Endodermal cell (in vitro differentiated cells): ENCODE data around the gene UNG. TPM values are rescaled to one million over a fixed set of nuclear protein-coding genes. Genes with fewer than 3 reads are reported as not detected.

Experiments used
- DNase-seq: peaks from one replicate; pipeline ENCODE4 v3.0.0-alpha.2; 2017
- H3K27ac ChIP-seq: 2 replicates; pipeline ENCODE4 v1.5.1; 2013; ENCODE audit warnings: mild to moderate bottlenecking, low read depth, low read length, moderate library complexity
- H3K27me3 ChIP-seq: 2 replicates; pipeline ENCODE4 v1.6.1; 2013; ENCODE audit warnings: mild to moderate bottlenecking, low read length, moderate library complexity; ENCODE audit not compliant: insufficient read depth, control insufficient read depth, poor library complexity, severe bottlenecking
- H3K36me3 ChIP-seq: 2 replicates; pipeline ENCODE4 v1.7.0; 2013; ENCODE audit warnings: mild to moderate bottlenecking, low read length, moderate library complexity; ENCODE audit not compliant: control insufficient read depth, insufficient read depth
- H3K4me1 ChIP-seq: one replicate; pipeline ENCODE4 v1.7.0; 2013; ENCODE audit warnings: low read length; ENCODE audit not compliant: control insufficient read depth, insufficient read depth
- H3K4me3 ChIP-seq: 2 replicates; pipeline ENCODE4 v1.5.1; 2013; ENCODE audit warnings: mild to moderate bottlenecking, low read length, moderate library complexity
- H3K9ac ChIP-seq: 2 replicates; pipeline ENCODE4 v1.6.1; 2013; ENCODE audit warnings: mild to moderate bottlenecking, low read length, moderate library complexity; ENCODE audit not compliant: poor library complexity, severe bottlenecking; ENCODE audit errors: extremely low read depth
- H3K9me3 ChIP-seq: 2 replicates; pipeline ENCODE4 v1.6.1; 2013; ENCODE audit warnings: mild to moderate bottlenecking, low read length, moderate library complexity; ENCODE audit not compliant: control insufficient read depth
- H3K27ac Mint-ChIP-seq: 2 replicates; pipeline ENCODE4 v1.8.0; 2020; ENCODE audit warnings: mixed read lengths
- H3K27me3 Mint-ChIP-seq: 2 replicates; pipeline ENCODE4 v1.8.0; 2021; ENCODE audit warnings: mild to moderate bottlenecking, mixed read lengths; ENCODE audit not compliant: insufficient read depth
- H3K36me3 Mint-ChIP-seq: 2 replicates; pipeline ENCODE4 v1.8.0; 2020; ENCODE audit warnings: low read depth, mixed read lengths
- H3K4me1 Mint-ChIP-seq: 2 replicates; pipeline ENCODE4 v1.8.0; 2020; ENCODE audit warnings: mixed read lengths
- H3K4me3 Mint-ChIP-seq: 2 replicates; pipeline ENCODE4 v1.8.0; 2020; ENCODE audit warnings: mild to moderate bottlenecking, moderate library complexity, mixed read lengths
- H3K9me3 Mint-ChIP-seq: 2 replicates; pipeline ENCODE4 v1.8.0; 2020; ENCODE audit warnings: mild to moderate bottlenecking, mixed read lengths
- CTCF ChIP-seq: fragments of 200-600 bp; sonication (generic); conservative IDR thresholded peaks from 2 replicates; pipeline ENCODE4 v1.5.0; 2021; ENCODE audit warnings: antibody characterized with exemption, mild to moderate bottlenecking
- WGBS, 2 experiments: methylation state at CpG; one replicate each; pipeline versions ENCODE4 v1.1.5 to v1.1.7; 2013; ENCODE audit warnings: missing lambda C conversion rate in 2 of 2, mixed read lengths in 1 of 2; ENCODE audit not compliant: insufficient coverage in 1 of 2, insufficient read length in 1 of 2; 5-methylcytosine and 5-hydroxymethylcytosine counted together
- total RNA-seq, 2 donors: library from RNA; stranded (reverse); fragmentation: NEBNext Ultra II Directional in 1 of 2; extraction: Animal tissue kit (Norgen Biotek cat#: 25700) in 1 of 2; gene quantifications; 2 replicates in 1 of 2; 3 replicates in 1 of 2; pipeline ENCODE4 v1.2.1, GENCODE V29; 2021

UNG gene
- total RNA-seq, 2 donors from 2014 or later: 104 to 114 TPM

- TF ChIP-seq CTCF: no peak
- no peak for DNase-seq
- no peak overlapping the region for H3K9ac ChIP-seq
- H3K36me3 ChIP-seq: peaks cover 12% of the 10 kb centered on the region
- H3K36me3 Mint-ChIP-seq: peaks cover 5% of the 10 kb centered on the region
- H3K9me3 Mint-ChIP-seq: no peaks in the 10 kb centered on the region
- H3K27me3 ChIP-seq: no peaks in the 10 kb centered on the region
- no peaks in the 10 kb centered on the region for H3K4me1 ChIP-seq
- H3K4me3 ChIP-seq: no peak overlapping the region
- no peak overlapping the region for H3K27ac Mint-ChIP-seq
- H3K4me1 Mint-ChIP-seq: peaks cover 14% of the 10 kb centered on the region
- H3K27me3 Mint-ChIP-seq: no peaks in the 10 kb centered on the region
- H3K4me3 Mint-ChIP-seq: no peak overlapping the region
- H3K9me3 ChIP-seq: no peaks in the 10 kb centered on the region
- H3K27ac ChIP-seq: no peak overlapping the region
Measured at GRCh38 chr12:109054520-109054919, 42.9 kb upstream of the UNG start.

GRCh38 chr12:109056891-109057290 is 40.5 kb upstream of the UNG start:
- Histone ChIP-seq H3K9ac (no peak overlapping the region), H3K27ac (no peak overlapping the region), H3K4me1 (no peaks in the 10 kb centered on the region), H3K36me3 (peaks cover 12% of the 10 kb centered on the region), H3K4me3 (no peak overlapping the region), H3K9me3 (no peaks in the 10 kb centered on the region), H3K27me3 (no peaks in the 10 kb centered on the region)
- no peak for DNase-seq
- H3K36me3 Mint-ChIP-seq: peaks cover 8% of the 10 kb centered on the region
- H3K9me3 Mint-ChIP-seq: no peaks in the 10 kb centered on the region
- no peak overlapping the region for H3K4me3 Mint-ChIP-seq
- WGBS, 2 experiments: 84 to 100% methylated on average over 1 to 3 of the region's 3 CpGs
- H3K27ac Mint-ChIP-seq: no peak overlapping the region
- TF ChIP-seq CTCF: no peak
- peaks cover 14% of the 10 kb centered on the region for H3K4me1 Mint-ChIP-seq
- H3K27me3 Mint-ChIP-seq: no peaks in the 10 kb centered on the region

GRCh38 chr12:109057376-109057775 is 40.0 kb upstream of the UNG start:
- Mint-ChIP-seq H3K36me3 (peaks cover 8% of the 10 kb centered on the region), H3K27me3 (no peaks in the 10 kb centered on the region), H3K4me1 (peaks cover 11% of the 10 kb centered on the region), H3K9me3 (no peaks in the 10 kb centered on the region), H3K27ac (no peak overlapping the region), H3K4me3 (no peak overlapping the region)
- no peak overlapping the region for H3K27ac ChIP-seq
- H3K4me3 ChIP-seq: no peak overlapping the region
- no peak for TF ChIP-seq CTCF
- H3K9me3 ChIP-seq: no peaks in the 10 kb centered on the region
- no peaks in the 10 kb centered on the region for H3K4me1 ChIP-seq
- H3K36me3 ChIP-seq: peaks cover 12% of the 10 kb centered on the region
- WGBS, 2 experiments: 92 to 100% methylated on average over 1 of the region's 1 CpG
- no peak for DNase-seq
- H3K9ac ChIP-seq: no peak overlapping the region
- H3K27me3 ChIP-seq: no peaks in the 10 kb centered on the region
